NT2/D1 (cell line): Measurements from ENCODE around the gene BICDL1.

Experiments used
- DNase-seq: peaks from one replicate; pipeline ENCODE4 v3.0.0-alpha.2; 2011; ENCODE audit warnings: low read depth, low spot score
- H3K27me3 ChIP-seq: 2 replicates; pipeline ENCODE4 v1.6.0; 2011; ENCODE audit warnings: mild to moderate bottlenecking; ENCODE audit not compliant: insufficient read length, insufficient read depth
- H3K36me3 ChIP-seq: 2 replicates; pipeline ENCODE4 v1.6.1; 2011; ENCODE audit warnings: mild to moderate bottlenecking, low read length, mixed read lengths; ENCODE audit not compliant: insufficient read depth, insufficient read length
- H3K4me1 ChIP-seq: 2 replicates; pipeline ENCODE4 v1.5.1; 2011; ENCODE audit not compliant: insufficient read depth, insufficient read length
- H3K4me3 ChIP-seq: 2 replicates; pipeline ENCODE4 v1.5.1; 2011; ENCODE audit warnings: low read depth; ENCODE audit not compliant: insufficient read length
- H3K9ac ChIP-seq: 2 replicates; pipeline ENCODE4 v1.6.0; 2011; ENCODE audit warnings: low read depth; ENCODE audit not compliant: insufficient read length
- H3K9me3 ChIP-seq: 2 replicates; pipeline ENCODE4 v1.5.1; 2011; ENCODE audit warnings: mild to moderate bottlenecking, low read length; ENCODE audit not compliant: insufficient read depth
- SUZ12 ChIP-seq: IDR thresholded peaks from 2 replicates; pipeline ENCODE4 v1.6.1; 2011; ENCODE audit not compliant: insufficient read length, insufficient read depth; ENCODE audit errors: extremely low read depth
- YY1 ChIP-seq: IDR thresholded peaks from 2 replicates; pipeline ENCODE4 v1.6.1; 2011; ENCODE audit not compliant: insufficient read length, insufficient read depth
- ZNF274 ChIP-seq: IDR thresholded peaks from 2 replicates; pipeline ENCODE4 v1.6.1; 2011; ENCODE audit warnings: mild to moderate bottlenecking, low read depth, low read length

Gene BICDL1

DNA sequence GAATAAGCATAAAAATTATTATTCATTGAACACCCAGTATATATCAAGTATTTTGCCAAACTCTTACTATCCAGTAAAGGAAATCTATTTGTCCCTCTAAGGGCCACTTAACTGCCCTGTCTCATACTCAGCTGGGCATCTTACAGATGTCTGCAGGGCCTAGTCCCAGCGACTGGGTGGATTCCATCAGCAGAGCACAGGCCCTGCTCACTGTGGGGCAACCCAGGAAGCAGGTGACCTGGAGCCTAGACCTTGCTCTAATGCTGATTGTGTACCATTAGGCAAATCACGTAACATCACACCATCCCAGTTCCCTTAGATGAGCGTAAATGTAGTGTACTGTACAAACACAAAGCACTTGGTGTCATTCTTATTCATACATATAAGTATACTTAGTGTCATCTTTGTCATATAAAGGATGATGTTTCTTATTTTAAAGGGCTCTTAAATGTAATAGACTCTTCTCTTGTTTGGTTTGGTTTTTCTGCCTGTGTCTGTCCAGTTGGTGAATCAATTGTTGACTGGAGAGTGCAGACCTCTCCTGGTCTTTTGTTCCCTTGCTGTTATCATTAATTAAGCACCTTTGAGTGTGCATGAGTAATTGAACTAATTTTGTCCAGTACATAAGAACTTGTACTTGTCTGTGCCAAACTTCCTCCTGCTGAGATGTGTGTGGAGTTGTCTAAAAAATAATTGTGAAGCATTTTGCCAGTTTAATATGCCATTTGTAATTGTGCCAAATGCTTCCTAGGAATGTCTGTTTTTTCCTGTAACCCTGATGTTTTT lies 78.2 kb downstream of the BICDL1 start:
- Histone ChIP-seq H3K36me3 (peaks cover 5% of the 10 kb centered on the region), H3K27me3 (no peaks in the 10 kb centered on the region), H3K4me3 (no peak overlapping the region), H3K9ac (no peak overlapping the region), H3K4me1 (no peaks in the 10 kb centered on the region), H3K9me3 (no peaks in the 10 kb centered on the region)
- DNase-seq = no peak
- TF ChIP-seq SUZ12 (no peak), ZNF274 (no peak), YY1 (no peak)

DNA sequence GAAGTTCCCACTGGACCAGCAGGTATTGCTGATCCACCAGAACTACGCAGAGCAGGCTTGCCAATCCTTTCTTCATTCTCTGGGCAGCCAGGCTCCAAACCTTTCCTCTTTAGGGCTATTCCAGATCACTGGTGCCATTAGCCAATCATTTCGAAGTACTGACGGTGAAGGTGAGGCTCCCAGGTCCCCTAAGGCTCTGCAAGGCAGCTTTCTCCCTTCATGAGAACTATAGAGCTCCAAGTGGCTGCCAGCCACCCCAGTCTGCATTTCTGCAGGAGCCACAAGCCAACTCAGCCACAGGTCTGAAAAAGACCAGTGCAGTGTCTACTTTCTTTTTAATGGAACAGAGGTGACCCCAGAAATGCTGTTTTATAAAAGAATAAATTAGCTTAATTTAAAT lies 78.9 kb downstream of the BICDL1 start:
- H3K36me3 ChIP-seq = peaks cover 8% of the 10 kb centered on the region
- H3K9me3 ChIP-seq = no peaks in the 10 kb centered on the region
- no peak overlapping the region for H3K4me3 ChIP-seq
- H3K9ac ChIP-seq = no peak overlapping the region
- H3K27me3 ChIP-seq = no peaks in the 10 kb centered on the region
- TF ChIP-seq YY1 = no peak
- TF ChIP-seq SUZ12 = no peak
- TF ChIP-seq ZNF274 = no peak
- no peak for DNase-seq
- H3K4me1 ChIP-seq = no peaks in the 10 kb centered on the region

DNA sequence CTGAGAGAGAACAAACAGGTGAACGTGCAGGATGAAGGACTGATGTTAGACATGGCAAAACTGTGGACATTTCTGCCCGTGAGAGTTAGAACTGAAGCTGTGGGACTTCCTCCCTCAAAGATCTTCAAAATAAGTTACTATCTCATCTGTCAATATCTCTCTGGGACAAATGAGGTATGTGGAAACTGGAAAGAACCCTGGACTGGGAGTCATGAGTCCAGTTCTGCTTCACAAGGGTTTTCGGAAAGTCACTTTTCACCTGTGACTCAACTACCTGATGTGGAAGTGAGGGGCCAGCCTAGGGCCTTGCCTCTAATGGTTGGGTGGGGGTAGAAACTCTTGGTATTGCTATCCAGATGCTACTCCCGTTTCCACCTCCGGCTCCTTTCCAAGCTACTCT lies 80.2 kb downstream of the BICDL1 start:
- no peak overlapping the region for H3K9ac ChIP-seq
- peaks cover 8% of the 10 kb centered on the region for H3K36me3 ChIP-seq
- no peak for DNase-seq
- H3K9me3 ChIP-seq = no peaks in the 10 kb centered on the region
- no peak overlapping the region for H3K4me3 ChIP-seq
- H3K4me1 ChIP-seq = no peaks in the 10 kb centered on the region
- no peak for TF ChIP-seq SUZ12
- no peaks in the 10 kb centered on the region for H3K27me3 ChIP-seq

DNA sequence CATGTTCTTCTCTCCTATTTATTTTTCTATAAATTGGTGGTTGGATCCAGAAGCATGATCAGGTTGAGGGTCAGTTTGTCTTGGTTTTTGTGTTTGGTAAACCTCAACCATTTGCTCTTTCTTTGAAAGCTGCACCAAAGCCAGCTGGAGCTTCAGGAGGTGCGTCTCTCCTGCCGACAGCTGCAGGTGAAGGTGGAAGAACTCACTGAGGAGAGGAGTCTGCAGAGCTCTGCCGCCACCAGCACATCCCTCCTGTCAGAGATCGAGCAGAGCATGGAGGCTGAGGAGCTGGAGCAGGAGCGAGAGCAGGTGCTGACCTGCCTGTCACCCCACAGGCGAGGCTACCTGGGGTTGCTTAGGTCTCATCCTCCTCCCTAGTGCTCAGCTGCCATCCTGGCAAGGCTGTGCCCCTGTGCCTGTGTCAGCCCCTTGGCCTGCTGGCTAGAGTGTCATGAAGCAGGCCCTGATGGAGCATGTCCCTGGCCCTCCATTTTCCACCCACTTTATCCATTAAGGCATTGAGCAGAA lies 82.5 kb downstream of the BICDL1 start:
- Histone ChIP-seq H3K36me3 (peaks cover 8% of the 10 kb centered on the region), H3K9me3 (peaks cover 2% of the 10 kb centered on the region; the same call in 1 of the 2 replicates), H3K4me1 (no peaks in the 10 kb centered on the region), H3K9ac (no peak overlapping the region), H3K4me3 (no peak overlapping the region), H3K27me3 (no peaks in the 10 kb centered on the region)
- no peak for TF ChIP-seq SUZ12
- no peak for TF ChIP-seq YY1
- no peak for TF ChIP-seq ZNF274
- DNase-seq = no peak

DNA sequence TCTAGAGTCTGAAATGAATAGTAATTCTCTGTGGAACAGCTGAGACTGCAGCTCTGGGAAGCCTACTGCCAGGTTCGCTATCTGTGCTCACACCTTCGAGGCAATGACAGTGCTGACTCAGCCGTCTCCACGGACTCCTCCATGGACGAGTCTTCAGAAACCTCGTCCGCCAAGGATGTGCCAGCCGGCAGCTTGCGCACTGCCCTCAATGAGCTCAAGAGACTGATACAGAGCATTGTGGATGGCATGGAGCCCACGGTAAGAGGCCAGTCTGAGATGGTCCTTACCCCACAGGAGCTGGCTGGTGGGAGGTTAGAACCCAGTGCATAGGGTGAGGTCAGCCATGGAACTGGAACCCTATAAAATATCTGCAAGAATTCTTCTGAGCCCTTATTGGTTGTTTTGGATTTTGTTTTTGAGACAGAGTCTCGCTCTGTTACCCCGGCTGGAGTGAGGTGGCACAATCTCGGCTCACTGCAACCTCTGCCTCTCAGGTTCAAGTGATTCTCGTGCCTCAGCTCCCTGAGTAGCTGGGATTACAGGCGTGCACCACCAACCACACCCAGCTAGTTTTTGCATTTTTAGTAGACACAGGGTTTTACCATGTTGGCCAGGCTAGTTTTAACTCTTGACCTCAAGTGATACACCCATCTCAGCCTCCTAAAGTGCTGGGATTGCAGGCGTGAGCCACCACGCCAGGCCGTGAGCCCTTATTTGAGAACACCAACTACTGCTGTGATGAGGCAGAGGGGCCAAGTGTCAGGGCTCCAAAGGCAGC lies 83.6 kb downstream of the BICDL1 start:
- H3K9me3 ChIP-seq = peaks cover 6% of the 10 kb centered on the region; the same call in 1 of the 2 replicates
- no peak overlapping the region for H3K9ac ChIP-seq
- no peaks in the 10 kb centered on the region for H3K27me3 ChIP-seq
- TF ChIP-seq YY1 (no peak), SUZ12 (no peak), ZNF274 (no peak)
- no peak overlapping the region for H3K4me3 ChIP-seq
- H3K36me3 ChIP-seq = peaks cover 8% of the 10 kb centered on the region
- H3K4me1 ChIP-seq = no peaks in the 10 kb centered on the region
- DNase-seq = no peak

DNA sequence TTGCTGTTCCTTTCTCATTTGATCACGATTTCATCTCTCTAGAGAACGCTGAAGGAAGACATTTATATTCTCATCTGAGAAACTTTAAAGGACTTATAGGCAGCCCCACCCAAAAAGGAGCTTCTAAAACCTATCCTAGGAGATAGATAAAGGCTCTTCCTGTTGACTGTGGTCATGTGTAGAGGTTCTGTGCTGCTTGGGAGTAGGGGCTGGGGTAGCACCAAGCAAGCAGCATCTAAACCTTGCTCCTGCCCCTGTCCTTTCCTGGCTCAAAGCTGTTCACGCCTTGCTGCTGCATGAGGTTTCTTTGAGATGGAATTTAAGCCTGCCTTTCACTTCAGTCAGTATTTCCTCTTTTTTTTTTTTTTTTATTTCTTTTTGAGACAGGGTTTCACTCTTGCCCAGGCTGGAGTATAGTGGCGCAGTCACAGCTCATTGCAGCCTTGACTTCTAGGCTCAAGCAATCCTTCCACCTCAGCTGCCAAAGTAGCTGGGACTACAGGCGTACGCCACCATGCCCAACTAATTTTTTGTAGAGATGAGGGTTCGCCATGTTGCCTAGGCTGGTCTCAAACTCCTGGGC lies 86.1 kb downstream of the BICDL1 start:
- DNase-seq = no peak
- TF ChIP-seq YY1 = no peak
- TF ChIP-seq SUZ12 = no peak
- no peak for TF ChIP-seq ZNF274
- Histone ChIP-seq H3K4me1 (no peaks in the 10 kb centered on the region), H3K4me3 (no peak overlapping the region), H3K9ac (no peak overlapping the region), H3K9me3 (peaks cover 6% of the 10 kb centered on the region; the same call in 1 of the 2 replicates), H3K27me3 (no peaks in the 10 kb centered on the region), H3K36me3 (peaks cover 8% of the 10 kb centered on the region)

DNA sequence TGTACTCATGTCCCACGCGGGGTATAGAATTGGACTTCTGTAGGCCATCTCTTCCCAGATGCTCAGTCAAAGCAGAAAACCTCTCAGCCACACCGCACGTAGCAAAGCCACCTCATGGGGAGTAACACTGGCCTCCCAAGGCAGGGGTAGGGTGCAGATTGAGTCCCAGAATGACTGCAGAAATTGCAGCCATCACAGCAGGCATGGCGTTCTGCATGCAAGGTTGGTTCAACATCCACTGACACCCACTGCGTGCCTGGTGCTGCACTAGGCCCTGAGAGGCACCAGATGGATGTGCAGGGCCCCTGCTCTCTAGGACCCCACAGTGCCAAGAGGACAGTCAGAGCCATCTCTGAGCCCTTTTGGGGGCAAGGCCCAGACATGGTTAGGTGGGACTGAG lies 87.6 kb downstream of the BICDL1 start:
- Histone ChIP-seq H3K36me3 (peaks cover 6% of the 10 kb centered on the region), H3K27me3 (no peaks in the 10 kb centered on the region), H3K4me3 (no peak overlapping the region), H3K9ac (no peak overlapping the region), H3K9me3 (peaks cover 6% of the 10 kb centered on the region; the same call in 1 of the 2 replicates), H3K4me1 (peaks cover 5% of the 10 kb centered on the region)
- no peak for DNase-seq
- TF ChIP-seq ZNF274 (no peak), YY1 (no peak), SUZ12 (no peak)
